IMR-90 (cell line): ENCODE data around the gene SAP30BP.

Experiments
- BHLHE40 ChIP-seq: fragments of 150-350 bp; IDR thresholded peaks from 2 replicates; pipeline ENCODE4 v1.6.1; 2016; ENCODE audit warnings: mild to moderate bottlenecking, low read depth, low read length
- CEBPB ChIP-seq: IDR thresholded peaks from 2 replicates; pipeline ENCODE4 v1.6.1; 2012; ENCODE audit warnings: low read depth, low read length, improper control_type of control experiment
- CTCF ChIP-seq: conservative IDR thresholded peaks from 2 replicates; pipeline ENCODE4 v1.5.1; 2012; ENCODE audit warnings: mild to moderate bottlenecking, low read depth, low read length, improper control_type of control experiment
- FOS ChIP-seq: fragments of 150-350 bp; IDR thresholded peaks from 2 replicates; pipeline ENCODE4 v1.6.1; 2016; ENCODE audit warnings: low read depth, low read length
- MAFK ChIP-seq: IDR thresholded peaks from 2 replicates; pipeline ENCODE4 v1.6.1; 2012; ENCODE audit warnings: low read depth, low read length, improper control_type of control experiment
- MAZ ChIP-seq: IDR thresholded peaks from 2 replicates; pipeline ENCODE4 v1.6.1; 2012; ENCODE audit warnings: low read depth, mild to moderate bottlenecking, low read length, improper control_type of control experiment, moderate library complexity, borderline replicate concordance
- MXI1 ChIP-seq: IDR thresholded peaks from 2 replicates; pipeline ENCODE4 v1.6.1; 2012; ENCODE audit warnings: low read depth, mild to moderate bottlenecking, low read length, moderate library complexity, borderline replicate concordance
- POLR2A ChIP-seq: IDR thresholded peaks from 2 replicates; pipeline ENCODE4 v1.6.1; 2012; ENCODE audit warnings: mild to moderate bottlenecking, low read depth, low read length
- RAD21 ChIP-seq: IDR thresholded peaks from 2 replicates; pipeline ENCODE4 v1.6.1; 2012; ENCODE audit warnings: low read length, improper control_type of control experiment
- RCOR1 ChIP-seq: IDR thresholded peaks from 2 replicates; pipeline ENCODE4 v1.6.1; 2012; ENCODE audit warnings: mild to moderate bottlenecking, low read length, improper control_type of control experiment; ENCODE audit not compliant: insufficient replicate concordance
- RFX5 ChIP-seq: IDR thresholded peaks from 2 replicates; pipeline ENCODE4 v1.8.0; 2012; ENCODE audit warnings: low read depth, mild to moderate bottlenecking, low read length, moderate library complexity
- SMC3 ChIP-seq: fragments of 150-350 bp; IDR thresholded peaks from 2 replicates; pipeline ENCODE4 v1.6.1; 2016; ENCODE audit warnings: low read depth, mild to moderate bottlenecking, antibody characterized with exemption, low read length, moderate library complexity
- TF ChIP-seq, protein P1 (sequence below): fragments of 150-350 bp; IDR thresholded peaks from 2 replicates; pipeline ENCODE4 v1.6.1; 2017; ENCODE audit warnings: mild to moderate bottlenecking, antibody characterized with exemption, low read length, low read depth
- TF ChIP-seq, protein P2 (sequence below): fragments of 150-350 bp; IDR thresholded peaks from 2 replicates; pipeline ENCODE4 v1.6.1; 2016; ENCODE audit warnings: low read depth, mild to moderate bottlenecking, low read length, moderate library complexity, borderline replicate concordance

DNA sequence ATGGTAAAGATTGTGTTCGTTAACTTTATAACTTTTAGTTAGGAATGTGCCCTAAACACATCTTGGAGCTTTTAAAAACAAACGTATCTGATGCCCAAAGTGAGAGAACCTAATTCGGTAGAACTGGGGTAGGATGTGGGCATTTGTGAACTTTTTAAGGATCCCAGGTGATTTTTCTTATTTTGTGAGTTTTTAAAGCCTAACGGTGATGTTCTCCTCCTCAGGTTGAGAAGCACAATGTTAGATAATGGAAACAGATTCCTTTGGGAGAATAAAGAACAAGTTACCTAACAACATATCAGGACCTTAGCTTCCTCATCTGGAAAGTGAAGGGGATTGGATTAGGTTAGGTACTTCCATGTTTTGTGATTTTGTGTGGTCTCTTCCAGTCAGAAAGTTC is 687 bp downstream of the SAP30BP start:
- no peak for TF ChIP-seq RCOR1
- no peak for TF ChIP-seq POLR2A
- TF ChIP-seq MAZ = no peak
- no peak for TF ChIP-seq CTCF
- no peak for TF ChIP-seq RFX5
- no peak for TF ChIP-seq MXI1
- TF ChIP-seq RAD21 = no peak
- no peak for TF ChIP-seq CEBPB
- no peak for TF ChIP-seq SMC3
- no peak for TF ChIP-seq BHLHE40
- no peak for TF ChIP-seq MAFK
- TF ChIP-seq, protein P1, sequence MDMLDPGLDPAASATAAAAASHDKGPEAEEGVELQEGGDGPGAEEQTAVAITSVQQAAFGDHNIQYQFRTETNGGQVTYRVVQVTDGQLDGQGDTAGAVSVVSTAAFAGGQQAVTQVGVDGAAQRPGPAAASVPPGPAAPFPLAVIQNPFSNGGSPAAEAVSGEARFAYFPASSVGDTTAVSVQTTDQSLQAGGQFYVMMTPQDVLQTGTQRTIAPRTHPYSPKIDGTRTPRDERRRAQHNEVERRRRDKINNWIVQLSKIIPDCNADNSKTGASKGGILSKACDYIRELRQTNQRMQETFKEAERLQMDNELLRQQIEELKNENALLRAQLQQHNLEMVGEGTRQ = no peak
- TF ChIP-seq, protein P2, sequence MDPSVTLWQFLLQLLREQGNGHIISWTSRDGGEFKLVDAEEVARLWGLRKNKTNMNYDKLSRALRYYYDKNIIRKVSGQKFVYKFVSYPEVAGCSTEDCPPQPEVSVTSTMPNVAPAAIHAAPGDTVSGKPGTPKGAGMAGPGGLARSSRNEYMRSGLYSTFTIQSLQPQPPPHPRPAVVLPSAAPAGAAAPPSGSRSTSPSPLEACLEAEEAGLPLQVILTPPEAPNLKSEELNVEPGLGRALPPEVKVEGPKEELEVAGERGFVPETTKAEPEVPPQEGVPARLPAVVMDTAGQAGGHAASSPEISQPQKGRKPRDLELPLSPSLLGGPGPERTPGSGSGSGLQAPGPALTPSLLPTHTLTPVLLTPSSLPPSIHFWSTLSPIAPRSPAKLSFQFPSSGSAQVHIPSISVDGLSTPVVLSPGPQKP = no peak
- no peak for TF ChIP-seq FOS
